ENCODE data around the gene SCG3. TPM values are rescaled to one million over a fixed set of nuclear protein-coding genes. Genes with fewer than 3 reads are reported as not detected.

The SCG3 gene
- total RNA-seq, 1 experiment from 2014 or later, result 0.37 TPM

Other genes starting within 250 kb of the SCG3 start
- gene DMXL2, start 58.7 kb upstream of the SCG3 start, total RNA-seq (2014; rRNA removed; shearing (Covaris generic)), result 42.2 and 46.4 TPM in 2 replicates
- 25.7 and 26.8 TPM in 2 replicates for gene LYSMD2, start 56.2 kb downstream of the SCG3 start, total RNA-seq (2014; rRNA removed; shearing (Covaris generic))
- gene TMOD2, start 70.1 kb downstream of the SCG3 start, total RNA-seq (2014; rRNA removed; shearing (Covaris generic)), result 7.6 TPM in 2 replicates
- gene TMOD3, start 148.2 kb downstream of the SCG3 start, total RNA-seq (2014; rRNA removed; shearing (Covaris generic)), result 19.3 and 26.2 TPM in 2 replicates

All from SK-MEL-5 (cell line).